NCI-H1417 treated with DMSO at 0.1 percent for 48 hours (cell line): ENCODE data around the gene VAMP8.
"Not testable (repeated sequence)": the region's sequence is repeated elsewhere in the genome, so short reads cannot be mapped to it uniquely, and the experiment has no call there.

Experiments
- DNase-seq: peaks from one replicate; lab custom pipeline; 2025; lab: John Stamatoyannopoulos, UW

VAMP8 gene

GRCh38 chr2:85579266-85579935 lies 2.0 kb downstream of the VAMP8 start:
- no peak for DNase-seq

- DNase-seq, result no peak
Observed at GRCh38 chr2:85580206-85580605, 2.8 kb downstream of the VAMP8 start.

- DNase-seq, result no peak
Observed at GRCh38 chr2:85582492-85582891, 5.1 kb downstream of the VAMP8 start.

- no peak for DNase-seq
Observed at GRCh38 chr2:85583667-85584353, 6.4 kb downstream of the VAMP8 start.

- no peak for DNase-seq
Observed at GRCh38 chr2:85584354-85584856, 7.0 kb downstream of the VAMP8 start, which contains the start of gene VAMP5. Gene VAMP5 (plus strand): TSS chr2:85584431. CDS start chr2:85584491, 60 bp downstream.

- no peak for DNase-seq
Observed at GRCh38 chr2:85584857-85585780, 7.7 kb downstream of the VAMP8 start.

- DNase-seq, result no peak
Observed at GRCh38 chr2:85585781-85586105, 8.4 kb downstream of the VAMP8 start.

- DNase-seq, result no peak
Observed at GRCh38 chr2:85588236-85588635, 10.8 kb downstream of the VAMP8 start.

GRCh38 chr2:85588645-85589044 lies 11.3 kb downstream of the VAMP8 start:
- no peak for DNase-seq

GRCh38 chr2:85589181-85589580 lies 11.8 kb downstream of the VAMP8 start:
- DNase-seq, result no peak

- DNase-seq, result no peak
Observed at GRCh38 chr2:85589982-85590791, 12.8 kb downstream of the VAMP8 start.

- DNase-seq, result no peak
Observed at GRCh38 chr2:85590950-85591349, 13.6 kb downstream of the VAMP8 start.

GRCh38 chr2:85591563-85591962 lies 14.2 kb downstream of the VAMP8 start:
- DNase-seq, result no peak

GRCh38 chr2:85592299-85592698 lies 14.9 kb downstream of the VAMP8 start:
- not testable (repeated sequence) for DNase-seq

- no peak for DNase-seq
Observed at GRCh38 chr2:85593023-85593422, 15.6 kb downstream of the VAMP8 start.

GRCh38 chr2:85594715-85595300 lies 17.4 kb downstream of the VAMP8 start:
- no peak for DNase-seq

GRCh38 chr2:85595301-85596025 lies 18.1 kb downstream of the VAMP8 start, which contains the start of gene RNF181:
Gene RNF181 (plus strand): TSS chr2:85595745. CDS start chr2:85595764, 19 bp downstream.
- peak; percentile 67 for DNase-seq

GRCh38 chr2:85596026-85596333 lies 18.6 kb downstream of the VAMP8 start:
- DNase-seq, result no peak

GRCh38 chr2:85596486-85597143 lies 19.2 kb downstream of the VAMP8 start:
- no peak for DNase-seq

- DNase-seq, result no peak
Observed at GRCh38 chr2:85597241-85597640, 19.9 kb downstream of the VAMP8 start.
